Measurements from ENCODE around the gene INMT. TPM values are rescaled to one million over a fixed set of nuclear protein-coding genes. Genes with fewer than 3 reads are reported as not detected.

The INMT gene
- total RNA-seq, 1 donor from 2014 or later, result 0.09 TPM

GRCh38 chr7:30705008-30705407 lies 46.9 kb upstream of the INMT start:
- no peak for DNase-seq (ENCODE audit: low read depth)
- no peaks in the 10 kb centered on the region for H4K20me1 ChIP-seq (ENCODE audit: insufficient read depth, low read length)
- H3K79me2 ChIP-seq (ENCODE audit: insufficient read depth, low read length), result no peaks in the 10 kb centered on the region
- no peak overlapping the region for H3K4me2 ChIP-seq (ENCODE audit: low read length)
- peaks cover 1% of the 10 kb centered on the region for H3K4me1 Mint-ChIP-seq (ENCODE audit: low read depth, unreplicated experiment)
- no peak overlapping the region for H3K4me3 Mint-ChIP-seq (ENCODE audit: unreplicated experiment)
- no peak overlapping the region for H3K27ac ChIP-seq (ENCODE audit: low read depth, low read length)
- H3K27me3 Mint-ChIP-seq (ENCODE audit: low read depth, unreplicated experiment), result peaks cover 57% of the 10 kb centered on the region
- H2AFZ ChIP-seq (ENCODE audit: low read depth, low read length), result no peak overlapping the region
- no peaks in the 10 kb centered on the region for H3K36me3 ChIP-seq (ENCODE audit: insufficient read depth, low read length)
- no peak for TF ChIP-seq EZH2 (IDR thresholded peaks at IDR 0.05; ENCODE audit: insufficient read depth, low read length)
- no peak for TF ChIP-seq CTCF (IDR thresholded peaks at IDR 0.05; ENCODE audit: insufficient read depth, low read depth, low read length)
- no peak overlapping the region for H3K27ac Mint-ChIP-seq (ENCODE audit: unreplicated experiment)
- no peaks in the 10 kb centered on the region for H3K9me3 ChIP-seq (ENCODE audit: insufficient read depth, low read depth, low read length)
- H3K9ac ChIP-seq (ENCODE audit: low read length), result no peak overlapping the region
- H3K36me3 Mint-ChIP-seq (ENCODE audit: low read depth, unreplicated experiment), result no peaks in the 10 kb centered on the region
- H3K4me1 ChIP-seq (ENCODE audit: insufficient read depth, low read length), result no peaks in the 10 kb centered on the region
- peaks cover 9% of the 10 kb centered on the region for H3K9me3 Mint-ChIP-seq (ENCODE audit: unreplicated experiment)
- FAIRE-seq, result no peak
- no peak overlapping the region for H3K4me3 ChIP-seq (ENCODE audit: insufficient read depth, low read depth, low read length)
- H3K27me3 ChIP-seq (ENCODE audit: insufficient read depth, low read length), result peaks cover 6% of the 10 kb centered on the region

- Histone ChIP-seq H3K27me3 (ENCODE audit: insufficient read depth, low read length) (peaks cover 6% of the 10 kb centered on the region), H3K79me2 (ENCODE audit: insufficient read depth, low read length) (no peaks in the 10 kb centered on the region), H4K20me1 (ENCODE audit: insufficient read depth, low read length) (no peaks in the 10 kb centered on the region), H3K9me3 (ENCODE audit: insufficient read depth, low read depth, low read length) (no peaks in the 10 kb centered on the region), H3K36me3 (ENCODE audit: insufficient read depth, low read length) (no peaks in the 10 kb centered on the region), H3K4me1 (ENCODE audit: insufficient read depth, low read length) (no peaks in the 10 kb centered on the region), H3K4me2 (ENCODE audit: low read length) (no peak overlapping the region), H3K4me3 (ENCODE audit: insufficient read depth, low read depth, low read length) (no peak overlapping the region), H3K9ac (ENCODE audit: low read length) (no peak overlapping the region), H2AFZ (ENCODE audit: low read depth, low read length) (no peak overlapping the region), H3K27ac (ENCODE audit: low read depth, low read length) (no peak overlapping the region)
- H3K27me3 Mint-ChIP-seq (ENCODE audit: low read depth, unreplicated experiment), result peaks cover 57% of the 10 kb centered on the region
- no peak for DNase-seq (ENCODE audit: low read depth)
- TF ChIP-seq CTCF (IDR thresholded peaks at IDR 0.05; ENCODE audit: insufficient read depth, low read depth, low read length) (no peak), EZH2 (IDR thresholded peaks at IDR 0.05; ENCODE audit: insufficient read depth, low read length) (no peak)
- H3K9me3 Mint-ChIP-seq (ENCODE audit: unreplicated experiment), result peaks cover 11% of the 10 kb centered on the region
- no peaks in the 10 kb centered on the region for H3K36me3 Mint-ChIP-seq (ENCODE audit: low read depth, unreplicated experiment)
- H3K4me3 Mint-ChIP-seq (ENCODE audit: unreplicated experiment), result no peak overlapping the region
- no peak for FAIRE-seq
- no peak overlapping the region for H3K27ac Mint-ChIP-seq (ENCODE audit: unreplicated experiment)
- H3K4me1 Mint-ChIP-seq (ENCODE audit: low read depth, unreplicated experiment), result peaks cover 1% of the 10 kb centered on the region
Observed at GRCh38 chr7:30705596-30705995, 46.3 kb upstream of the INMT start.

GRCh38 chr7:30706316-30706715 lies 45.6 kb upstream of the INMT start:
- Mint-ChIP-seq H3K9me3 (ENCODE audit: unreplicated experiment) (peaks cover 13% of the 10 kb centered on the region), H3K4me3 (ENCODE audit: unreplicated experiment) (no peak overlapping the region), H3K27ac (ENCODE audit: unreplicated experiment) (peak overlapping the region; percentile 5), H3K27me3 (ENCODE audit: low read depth, unreplicated experiment) (peaks cover 53% of the 10 kb centered on the region), H3K36me3 (ENCODE audit: low read depth, unreplicated experiment) (no peaks in the 10 kb centered on the region), H3K4me1 (ENCODE audit: low read depth, unreplicated experiment) (no peaks in the 10 kb centered on the region)
- H3K4me2 ChIP-seq (ENCODE audit: low read length), result no peak overlapping the region
- DNase-seq (ENCODE audit: low read depth) (no peak), FAIRE-seq (no peak)
- no peaks in the 10 kb centered on the region for H3K79me2 ChIP-seq (ENCODE audit: insufficient read depth, low read length)
- H3K4me1 ChIP-seq (ENCODE audit: insufficient read depth, low read length), result no peaks in the 10 kb centered on the region
- H3K27me3 ChIP-seq (ENCODE audit: insufficient read depth, low read length), result peaks cover 6% of the 10 kb centered on the region
- no peak for TF ChIP-seq CTCF (IDR thresholded peaks at IDR 0.05; ENCODE audit: insufficient read depth, low read depth, low read length)
- no peak for TF ChIP-seq EZH2 (IDR thresholded peaks at IDR 0.05; ENCODE audit: insufficient read depth, low read length)
- H3K9me3 ChIP-seq (ENCODE audit: insufficient read depth, low read depth, low read length), result no peaks in the 10 kb centered on the region
- H3K9ac ChIP-seq (ENCODE audit: low read length), result no peak overlapping the region
- no peaks in the 10 kb centered on the region for H4K20me1 ChIP-seq (ENCODE audit: insufficient read depth, low read length)
- H3K4me3 ChIP-seq (ENCODE audit: insufficient read depth, low read depth, low read length), result no peak overlapping the region
- no peak overlapping the region for H3K27ac ChIP-seq (ENCODE audit: low read depth, low read length)
- H2AFZ ChIP-seq (ENCODE audit: low read depth, low read length), result no peak overlapping the region
- H3K36me3 ChIP-seq (ENCODE audit: insufficient read depth, low read length), result no peaks in the 10 kb centered on the region

Data from astrocyte (in vitro differentiated cells and primary cell).